Measurements from ENCODE around the gene ALDH1L1. TPM values are rescaled to one million over a fixed set of nuclear protein-coding genes. Genes with fewer than 3 reads are reported as not detected.
A peak's percentile ranks its signal among the peaks of the same experiment; 100 is the strongest.

Gene ALDH1L1
- total and polyA plus RNA-seq, 8 donors = 0.39 to 1.8 (median 0.51) TPM

DNA sequence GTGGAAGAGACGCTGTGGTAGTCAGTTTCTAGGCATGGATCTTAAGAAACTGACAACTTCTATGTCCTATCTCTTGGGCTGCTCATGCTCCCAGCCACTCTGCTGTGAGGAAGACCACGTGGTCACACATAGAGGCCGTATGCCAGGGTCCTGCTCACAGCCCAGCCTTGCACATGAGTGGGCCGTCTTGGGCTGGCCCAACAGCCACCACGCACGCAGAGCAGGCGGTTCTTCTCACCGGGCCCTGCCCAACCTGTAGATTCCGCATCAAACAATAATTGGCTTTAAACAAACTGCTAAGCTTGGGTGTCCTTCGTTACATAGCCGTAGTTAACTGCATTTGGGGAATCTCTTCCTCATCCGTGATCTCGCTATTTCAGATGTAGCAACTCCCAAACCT is 122.5 kb downstream of the ALDH1L1 start:
- Histone ChIP-seq H3K4me1 (no peaks in the 10 kb centered on the region), H3K27me3 (no peaks in the 10 kb centered on the region), H3K27ac (no peak overlapping the region), H3K9me3 (no peaks in the 10 kb centered on the region), H3K36me3 (no peaks in the 10 kb centered on the region), H3K4me3 (no peak overlapping the region)
- DNase-seq (no peak), ATAC-seq (no peak)
- intact Hi-C loops (cut with DNase I) = no loop called here
- TF ChIP-seq, protein P1, sequence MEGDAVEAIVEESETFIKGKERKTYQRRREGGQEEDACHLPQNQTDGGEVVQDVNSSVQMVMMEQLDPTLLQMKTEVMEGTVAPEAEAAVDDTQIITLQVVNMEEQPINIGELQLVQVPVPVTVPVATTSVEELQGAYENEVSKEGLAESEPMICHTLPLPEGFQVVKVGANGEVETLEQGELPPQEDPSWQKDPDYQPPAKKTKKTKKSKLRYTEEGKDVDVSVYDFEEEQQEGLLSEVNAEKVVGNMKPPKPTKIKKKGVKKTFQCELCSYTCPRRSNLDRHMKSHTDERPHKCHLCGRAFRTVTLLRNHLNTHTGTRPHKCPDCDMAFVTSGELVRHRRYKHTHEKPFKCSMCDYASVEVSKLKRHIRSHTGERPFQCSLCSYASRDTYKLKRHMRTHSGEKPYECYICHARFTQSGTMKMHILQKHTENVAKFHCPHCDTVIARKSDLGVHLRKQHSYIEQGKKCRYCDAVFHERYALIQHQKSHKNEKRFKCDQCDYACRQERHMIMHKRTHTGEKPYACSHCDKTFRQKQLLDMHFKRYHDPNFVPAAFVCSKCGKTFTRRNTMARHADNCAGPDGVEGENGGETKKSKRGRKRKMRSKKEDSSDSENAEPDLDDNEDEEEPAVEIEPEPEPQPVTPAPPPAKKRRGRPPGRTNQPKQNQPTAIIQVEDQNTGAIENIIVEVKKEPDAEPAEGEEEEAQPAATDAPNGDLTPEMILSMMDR (IDR thresholded peaks at IDR 0.05) = no peak

DNA sequence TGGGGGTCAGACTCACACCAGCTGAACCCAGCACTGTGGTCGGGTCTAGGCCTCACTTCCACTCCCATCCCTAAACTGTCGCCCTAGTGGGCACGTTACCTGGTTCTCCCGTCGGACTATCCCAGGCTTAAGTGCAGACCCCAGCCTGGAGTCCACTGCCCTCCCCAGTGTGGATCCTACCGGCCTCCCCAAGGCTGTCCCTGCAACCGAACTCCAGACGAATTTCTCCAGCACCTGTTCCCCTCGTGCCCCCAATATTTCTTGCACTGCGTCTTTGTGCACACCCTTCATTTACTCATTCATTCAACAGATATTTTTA is 122.9 kb downstream of the ALDH1L1 start:
- no peak for ATAC-seq
- TF ChIP-seq, protein P1 (IDR thresholded peaks at IDR 0.05) = no peak
- intact Hi-C loops (cut with DNase I) = no loop called here

DNA sequence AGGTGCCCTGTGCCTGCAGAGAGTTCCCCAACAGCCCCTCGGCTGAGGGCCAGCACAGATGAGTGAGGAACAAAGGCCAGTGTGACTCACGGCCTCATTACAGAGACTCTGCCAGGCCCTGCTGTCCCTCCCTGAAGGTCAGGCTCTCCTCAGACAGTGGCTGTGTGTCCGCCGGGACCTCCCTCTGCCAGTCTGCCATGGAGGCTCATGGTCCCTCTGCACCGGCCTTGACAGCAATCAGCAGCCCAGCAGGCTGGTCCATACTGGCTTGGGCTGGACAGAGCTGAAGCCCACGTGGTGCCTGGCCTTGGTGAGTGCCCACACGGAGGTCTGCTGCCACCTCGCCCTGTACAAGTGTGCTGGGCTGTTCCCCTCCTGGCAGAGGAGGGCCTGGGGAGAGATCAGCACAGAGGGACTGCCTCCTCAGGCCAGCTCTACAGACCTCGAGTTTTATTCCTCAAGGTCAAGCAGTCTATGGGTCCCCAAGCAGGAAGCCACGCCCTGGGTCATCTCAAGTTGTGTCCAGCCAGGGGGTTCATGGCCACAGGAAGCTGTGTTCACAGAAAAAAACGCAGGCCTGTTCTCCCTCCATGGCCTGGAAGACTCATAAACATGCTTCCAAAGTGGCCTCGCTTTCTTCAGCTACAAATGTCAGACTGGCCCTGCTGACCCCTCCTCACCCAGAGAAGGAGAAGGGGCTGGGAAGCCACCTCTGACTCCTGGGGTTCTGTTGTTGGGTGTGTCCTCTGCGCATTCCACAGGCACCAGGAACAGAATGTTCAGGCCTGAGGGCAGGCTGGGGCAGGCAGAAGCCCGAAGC is 123.5 kb downstream of the ALDH1L1 start:
- TF ChIP-seq, protein P1 (IDR thresholded peaks at IDR 0.05) = no peak
- Histone ChIP-seq H3K4me3 (no peak overlapping the region), H3K27me3 (no peaks in the 10 kb centered on the region), H3K36me3 (no peaks in the 10 kb centered on the region), H3K27ac (no peak overlapping the region), H3K9me3 (no peaks in the 10 kb centered on the region), H3K4me1 (no peaks in the 10 kb centered on the region)
- intact Hi-C loops (cut with DNase I) = no loop called here
- peak; percentile 21 for ATAC-seq
- DNase-seq = no peak

More for the DNA sequence above, 122.9 kb downstream of the ALDH1L1 start:
- H3K4me1 ChIP-seq = no peaks in the 10 kb centered on the region
- no peak overlapping the region for H3K27ac ChIP-seq
- no peaks in the 10 kb centered on the region for H3K9me3 ChIP-seq
- H3K4me3 ChIP-seq = no peak overlapping the region
- H3K27me3 ChIP-seq = no peaks in the 10 kb centered on the region
- DNase-seq = no peak
- no peaks in the 10 kb centered on the region for H3K36me3 ChIP-seq

DNA sequence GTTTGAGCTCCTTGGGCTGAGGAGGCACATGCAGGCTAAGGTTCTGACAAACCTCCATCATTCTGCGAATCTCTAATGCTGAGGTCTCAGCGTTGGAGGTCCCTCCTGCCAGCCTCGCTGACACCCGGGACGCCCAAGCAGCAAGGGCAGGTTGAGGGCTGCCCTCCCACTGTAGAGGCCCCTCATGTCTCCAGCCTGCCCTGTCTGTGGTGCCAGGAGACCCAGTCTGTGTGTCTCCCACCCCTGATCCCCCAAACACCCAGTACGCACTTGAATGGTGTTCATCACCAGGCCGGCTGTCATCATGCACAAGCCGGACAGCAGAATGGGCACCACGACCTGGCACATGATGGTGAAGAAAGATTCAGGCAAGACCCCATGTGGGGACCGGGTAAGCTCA is 124.3 kb downstream of the ALDH1L1 start:
- ATAC-seq (no peak), DNase-seq (no peak)
- TF ChIP-seq, protein P1 (IDR thresholded peaks at IDR 0.05) = no peak
- Histone ChIP-seq H3K4me1 (no peaks in the 10 kb centered on the region), H3K27me3 (no peaks in the 10 kb centered on the region), H3K4me3 (no peak overlapping the region), H3K9me3 (no peaks in the 10 kb centered on the region), H3K36me3 (no peaks in the 10 kb centered on the region), H3K27ac (no peak overlapping the region)
- intact Hi-C loops (cut with DNase I) = no loop called here

DNA sequence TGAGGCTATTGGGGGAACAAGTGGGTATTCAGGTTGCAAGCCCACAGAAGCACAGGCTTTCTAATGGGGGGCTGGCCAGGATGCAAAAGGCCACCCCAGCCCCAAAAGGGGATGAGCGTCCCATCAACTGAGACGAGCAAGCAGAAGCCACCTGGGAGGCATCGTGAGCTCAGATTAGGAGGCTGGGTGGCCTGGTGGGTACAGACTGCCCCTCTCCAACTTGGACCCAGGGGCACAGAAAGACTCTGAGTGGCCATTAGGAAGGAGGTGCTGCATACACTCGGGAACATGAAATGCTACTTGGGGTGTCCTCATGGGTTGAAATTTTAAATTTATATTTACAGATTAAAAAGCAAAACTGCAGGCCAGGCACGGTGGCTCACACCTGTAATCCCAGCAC is 125.5 kb downstream of the ALDH1L1 start:
- no peak for ATAC-seq
- no peak for DNase-seq
- no peaks in the 10 kb centered on the region for H3K36me3 ChIP-seq
- no peaks in the 10 kb centered on the region for H3K9me3 ChIP-seq
- H3K4me1 ChIP-seq = no peaks in the 10 kb centered on the region
- H3K4me3 ChIP-seq = no peak overlapping the region
- no peaks in the 10 kb centered on the region for H3K27me3 ChIP-seq
- H3K27ac ChIP-seq = no peak overlapping the region
- TF ChIP-seq, protein P1 (IDR thresholded peaks at IDR 0.05) = no peak
- intact Hi-C loops (cut with DNase I) = no loop called here
